NCI-H2227 (cell line): Measurements from ENCODE around the gene C12orf76.
"Not testable (repeated sequence)": the region's sequence is repeated elsewhere in the genome, so short reads cannot be mapped to it uniquely, and the experiment has no call there.

Experiments used
- DNase-seq: peaks from one replicate; lab custom pipeline; 2025; ENCODE audit not compliant: unreplicated experiment; lab: John Stamatoyannopoulos, UW

Gene C12orf76

DNA sequence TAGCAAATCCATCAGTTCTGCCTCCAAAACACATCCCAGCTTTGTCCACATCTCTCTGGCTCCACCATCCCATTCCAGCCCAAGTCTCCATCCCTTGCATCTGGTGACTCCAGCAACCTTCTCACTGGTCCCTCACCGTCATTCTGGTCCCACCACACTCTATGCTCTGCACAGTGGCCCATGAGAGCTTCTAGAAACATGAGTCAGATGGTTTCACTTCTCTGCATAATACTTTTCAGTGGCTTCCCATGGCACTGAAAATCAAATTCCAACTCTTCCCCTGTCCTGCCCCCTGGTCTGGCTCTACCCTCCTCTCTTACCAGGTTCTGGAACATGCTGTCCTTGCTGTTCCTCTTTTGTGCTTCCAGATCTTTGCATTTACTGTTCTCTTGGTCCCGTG lies 17.2 kb upstream of the C12orf76 start:
- no peak for DNase-seq

DNA sequence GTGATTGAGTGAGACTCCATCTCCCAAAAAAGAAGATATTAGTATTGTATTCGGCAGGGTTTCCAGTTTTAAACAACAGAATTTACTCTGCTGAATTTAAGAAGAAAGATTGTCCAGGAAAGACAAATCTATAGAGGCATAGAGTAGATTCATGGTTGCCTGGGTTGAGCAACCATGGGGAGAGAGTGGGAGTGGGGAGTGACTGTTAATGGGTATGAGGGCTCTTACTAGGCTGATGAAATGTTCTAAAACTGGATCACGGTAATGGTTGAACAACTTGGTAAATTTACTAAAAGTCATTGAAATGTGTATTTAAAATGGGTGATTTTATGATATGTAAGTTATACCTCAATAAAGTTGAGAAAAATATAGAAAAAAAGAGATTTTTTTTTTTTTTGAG lies 13.9 kb upstream of the C12orf76 start:
- DNase-seq: no peak

DNA sequence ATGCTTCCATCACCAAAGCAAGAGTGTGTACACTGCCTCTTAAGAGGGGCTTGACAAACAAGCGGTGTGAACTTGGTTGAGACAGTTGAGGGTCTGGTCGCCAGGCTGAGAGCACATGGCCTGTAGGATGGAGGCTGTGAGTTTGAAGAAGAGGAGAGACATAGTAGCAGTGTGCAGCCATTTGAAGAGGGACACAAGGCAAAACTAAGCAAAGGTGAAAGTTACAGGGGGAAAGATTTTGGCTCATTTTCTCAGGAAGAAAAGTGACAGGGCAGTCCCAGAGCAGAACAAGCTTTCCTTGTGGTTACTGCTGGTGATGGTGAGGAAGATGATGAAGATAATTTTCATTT lies 11.3 kb upstream of the C12orf76 start:
- no peak for DNase-seq

DNA sequence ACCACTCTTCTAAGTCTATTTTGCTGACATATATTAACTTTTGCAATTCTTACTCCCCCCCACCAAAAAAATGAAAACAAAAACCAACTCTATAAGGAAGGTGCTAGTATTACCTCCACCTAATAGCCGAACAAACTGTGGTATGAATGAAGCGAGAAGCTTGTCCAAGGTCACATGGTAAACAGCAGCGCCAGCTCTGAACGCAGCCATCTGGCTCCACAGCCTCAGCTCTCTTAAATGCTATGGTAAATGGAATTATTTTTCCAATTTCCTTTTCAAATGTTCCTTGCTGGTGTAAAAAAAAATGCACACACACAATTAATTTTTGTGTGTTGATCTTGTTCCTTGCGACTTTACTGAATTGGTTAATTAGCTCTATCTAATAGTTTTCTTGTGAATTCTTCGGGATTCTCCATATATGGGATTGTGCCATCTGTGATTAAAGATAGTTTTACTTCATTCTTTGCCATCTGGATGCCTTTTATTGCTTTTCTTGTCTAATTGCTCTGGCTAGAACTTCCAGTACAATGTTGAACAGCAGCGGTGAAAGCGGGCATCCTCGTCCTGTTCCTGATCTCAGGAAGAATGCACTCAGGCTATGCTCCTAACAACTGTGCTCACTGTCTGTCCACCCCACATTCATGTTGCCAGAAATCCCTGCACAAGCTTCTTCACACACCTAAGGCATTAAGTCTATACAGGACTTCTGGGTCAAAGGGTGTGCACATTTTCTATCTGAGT lies 10.7 kb upstream of the C12orf76 start:
- DNase-seq: no peak

DNA sequence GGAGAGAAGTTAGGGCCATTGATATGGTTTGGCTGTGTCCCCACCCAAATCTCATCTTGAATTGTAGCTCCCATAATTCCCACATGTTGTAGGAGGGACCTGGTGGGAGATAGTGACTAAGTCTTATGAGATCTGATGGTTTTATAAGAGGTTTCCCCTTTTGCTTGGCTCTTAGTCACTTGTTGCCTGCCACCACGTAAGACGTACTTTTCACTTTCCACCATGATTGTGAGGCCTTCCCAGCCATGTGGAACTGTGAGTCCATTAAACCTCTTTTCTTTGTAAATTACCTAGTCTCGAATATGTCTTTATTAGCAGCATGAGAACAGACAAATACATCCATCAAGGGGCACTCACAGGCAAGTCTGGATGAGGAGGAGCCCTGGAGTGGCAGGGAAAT lies 8.3 kb upstream of the C12orf76 start:
- DNase-seq: not testable (repeated sequence)

DNA sequence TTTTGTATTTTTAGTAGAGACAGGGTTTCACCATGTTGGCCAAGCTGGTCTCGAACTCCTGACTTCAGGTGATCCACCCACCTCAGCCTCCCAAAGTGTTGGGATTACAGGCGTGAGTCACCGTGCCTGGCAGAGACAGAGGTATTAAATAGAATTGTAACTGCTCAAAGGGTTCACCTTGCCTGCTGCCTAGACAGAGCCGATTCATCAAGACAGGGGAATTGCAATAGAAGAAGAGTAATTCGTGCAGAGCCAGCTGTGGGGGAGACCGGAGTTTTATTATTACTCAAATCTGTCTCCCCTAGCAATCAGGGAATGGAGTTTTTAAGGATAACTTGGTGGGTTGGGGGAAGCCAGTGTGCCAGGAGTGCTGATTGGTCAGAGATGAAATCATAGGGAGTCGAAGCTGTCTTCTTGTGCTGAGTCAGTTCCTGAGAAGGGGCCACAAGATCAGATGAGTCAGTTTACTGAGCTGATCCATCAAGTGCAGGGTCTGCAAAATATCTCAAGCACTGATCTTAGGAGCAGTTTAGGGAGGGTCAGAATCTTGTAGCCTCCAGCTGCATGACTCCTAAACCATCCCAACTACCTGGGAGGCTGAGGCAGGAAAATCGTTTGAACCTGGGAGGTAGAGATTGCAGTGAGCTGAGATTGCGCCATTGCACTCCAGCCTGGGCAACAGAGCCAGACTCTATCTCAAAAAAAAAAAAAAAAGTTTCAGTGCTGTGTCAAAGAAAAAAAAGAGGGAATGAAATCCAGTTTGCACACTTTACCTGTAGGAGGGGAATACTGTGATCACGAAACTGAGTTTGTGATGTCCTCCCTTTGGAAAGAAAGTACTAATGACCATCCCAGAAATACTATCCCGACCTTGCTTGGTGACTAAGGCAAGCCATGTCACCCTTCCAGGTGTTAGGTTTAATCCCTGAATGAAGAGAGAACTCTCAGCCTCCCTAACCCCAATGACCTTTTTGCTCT lies 7.3 kb upstream of the C12orf76 start:
- not testable (repeated sequence) for DNase-seq

DNA sequence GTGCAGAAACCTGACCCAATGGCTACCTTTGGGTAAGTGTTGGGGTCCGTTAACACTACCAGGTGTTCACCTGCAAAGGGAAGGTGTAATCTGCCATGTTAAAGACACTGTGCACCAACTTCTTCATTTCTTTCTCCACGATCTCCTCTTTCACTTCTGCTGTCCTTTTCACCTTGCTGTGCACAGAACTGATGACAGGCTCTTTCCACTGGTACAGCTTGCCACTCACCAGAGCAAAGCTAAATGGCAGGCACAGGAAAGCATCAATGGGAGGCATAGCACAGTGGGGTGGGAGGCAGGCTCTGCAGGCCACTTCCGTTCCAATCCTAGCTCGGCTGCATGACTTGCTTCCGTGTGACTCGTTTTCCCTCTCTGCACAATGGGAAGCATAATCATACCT lies 2.6 kb upstream of the C12orf76 start:
- no peak for DNase-seq

DNA sequence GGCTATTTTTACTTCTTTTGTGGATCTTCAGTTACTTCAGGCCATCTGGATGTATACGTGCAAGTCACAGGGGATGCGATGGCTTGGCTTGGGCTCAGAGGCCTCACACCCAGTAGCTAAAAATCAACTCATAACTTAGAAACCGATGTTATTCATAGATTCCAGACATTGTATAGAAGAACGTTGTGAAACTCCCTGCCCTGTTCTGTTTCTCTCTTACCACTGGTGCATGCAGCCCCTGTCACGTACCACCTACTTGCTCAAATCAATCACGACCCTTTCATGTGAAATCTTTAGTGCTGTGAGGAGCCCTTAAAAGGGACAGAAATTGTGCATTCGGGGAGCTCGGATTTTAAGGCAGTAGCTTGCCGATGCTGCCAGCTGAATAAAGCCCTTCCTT lies 1.3 kb upstream of the C12orf76 start:
- DNase-seq: not testable (repeated sequence)

DNA sequence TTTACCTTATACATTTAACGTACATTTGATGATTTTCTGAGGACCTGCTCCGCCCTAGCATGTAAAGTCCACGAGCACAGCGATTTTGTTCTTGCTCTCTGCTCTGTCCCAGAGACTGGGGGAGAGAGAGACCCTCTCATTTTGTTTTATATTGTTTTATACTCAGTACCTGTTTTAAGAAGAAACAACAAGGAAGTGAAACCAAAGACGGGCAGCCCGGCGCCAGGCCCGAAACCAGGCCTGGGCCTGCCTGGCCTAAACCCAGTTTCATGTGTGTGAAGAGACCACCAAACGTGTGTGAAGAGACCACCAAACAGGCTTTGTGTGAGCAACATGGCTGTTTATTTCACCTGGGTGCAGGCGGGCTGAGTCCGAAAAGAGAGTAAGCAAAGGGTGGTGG lies 712 bp upstream of the C12orf76 start:
- DNase-seq: not testable (repeated sequence)

DNA sequence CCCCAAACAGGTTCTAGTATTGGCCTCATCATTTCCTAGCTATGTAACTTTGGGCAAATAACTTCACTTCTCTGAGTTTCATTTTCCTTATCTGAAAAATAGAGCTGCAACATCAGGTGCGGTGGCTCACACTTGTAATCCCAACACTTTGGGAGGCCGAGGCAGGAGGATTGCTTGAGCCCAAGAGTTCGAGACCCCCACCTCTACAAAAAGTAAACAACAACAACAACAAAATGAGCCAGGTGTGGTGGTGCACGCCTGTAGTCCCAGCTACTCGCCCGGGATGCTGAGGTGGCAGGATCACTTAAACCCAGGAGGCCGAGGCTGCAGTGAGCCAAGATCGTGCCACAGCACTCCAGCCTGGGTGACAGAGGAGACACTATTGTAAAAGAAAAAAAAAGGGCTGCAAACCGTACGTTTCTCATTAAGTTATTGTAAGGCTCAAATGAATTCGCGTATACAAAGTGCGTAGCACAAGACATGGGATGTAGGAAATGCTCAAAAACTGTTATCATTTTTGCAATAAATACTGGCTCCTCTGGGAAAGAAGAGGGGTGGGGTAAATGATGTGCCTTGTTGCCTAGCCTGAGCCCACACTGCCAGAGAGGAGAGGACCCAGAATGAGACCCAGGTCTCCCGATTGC lies 903 bp downstream of the C12orf76 start:
- no peak for DNase-seq

DNA sequence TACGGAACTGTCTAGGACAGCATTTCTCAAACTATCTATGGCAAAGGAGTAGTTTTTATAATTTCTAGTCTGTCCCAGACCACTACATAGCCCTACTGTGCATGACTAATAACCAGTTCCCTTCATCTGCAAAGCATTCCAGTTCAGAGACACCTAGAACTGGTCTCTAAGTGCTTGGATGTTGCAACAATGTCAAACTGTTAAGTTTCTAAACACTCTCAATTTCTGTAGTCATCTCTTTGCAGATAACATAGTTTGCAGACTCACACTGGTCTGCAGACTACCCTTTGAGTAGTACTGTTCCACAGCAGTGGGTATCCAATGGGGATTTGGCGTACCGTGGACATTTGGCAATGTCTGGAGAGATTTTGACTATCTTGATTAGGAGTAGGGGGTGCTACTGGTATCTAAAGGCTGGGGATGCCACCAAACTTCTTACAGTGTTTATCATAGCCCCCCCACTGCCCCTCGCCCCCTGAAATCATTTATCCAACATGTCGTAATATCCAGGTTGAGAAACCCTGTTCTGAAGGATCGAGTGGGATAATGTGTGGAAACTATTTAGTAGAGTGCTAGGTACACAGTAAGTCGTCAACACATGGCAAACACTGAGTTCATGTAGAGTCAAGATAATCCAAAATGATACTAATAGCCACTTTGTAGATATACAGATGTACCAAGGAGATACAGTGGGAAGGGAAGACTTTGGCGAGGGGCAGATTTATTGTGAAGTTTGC lies 1.7 kb downstream of the C12orf76 start:
- DNase-seq: no peak

DNA sequence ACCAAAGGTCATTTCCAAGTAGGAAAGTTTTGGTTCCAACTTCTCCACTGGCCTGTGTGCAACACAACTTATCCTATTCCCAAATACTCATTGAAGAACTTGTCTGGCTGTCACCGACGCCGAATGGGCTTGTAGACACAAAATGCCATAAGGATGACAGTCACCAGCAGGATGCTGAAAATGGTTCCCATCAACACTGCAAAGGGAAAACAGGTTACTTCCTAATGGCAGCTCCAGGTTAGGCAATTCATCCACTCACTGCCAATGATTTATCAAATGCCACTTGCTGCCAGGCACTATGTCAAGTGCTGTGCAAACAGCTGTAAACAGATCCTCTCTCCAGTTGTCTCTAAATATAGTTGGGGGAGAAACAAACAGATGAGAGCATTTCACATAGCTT lies 6.1 kb downstream of the C12orf76 start:
- DNase-seq: no peak

DNA sequence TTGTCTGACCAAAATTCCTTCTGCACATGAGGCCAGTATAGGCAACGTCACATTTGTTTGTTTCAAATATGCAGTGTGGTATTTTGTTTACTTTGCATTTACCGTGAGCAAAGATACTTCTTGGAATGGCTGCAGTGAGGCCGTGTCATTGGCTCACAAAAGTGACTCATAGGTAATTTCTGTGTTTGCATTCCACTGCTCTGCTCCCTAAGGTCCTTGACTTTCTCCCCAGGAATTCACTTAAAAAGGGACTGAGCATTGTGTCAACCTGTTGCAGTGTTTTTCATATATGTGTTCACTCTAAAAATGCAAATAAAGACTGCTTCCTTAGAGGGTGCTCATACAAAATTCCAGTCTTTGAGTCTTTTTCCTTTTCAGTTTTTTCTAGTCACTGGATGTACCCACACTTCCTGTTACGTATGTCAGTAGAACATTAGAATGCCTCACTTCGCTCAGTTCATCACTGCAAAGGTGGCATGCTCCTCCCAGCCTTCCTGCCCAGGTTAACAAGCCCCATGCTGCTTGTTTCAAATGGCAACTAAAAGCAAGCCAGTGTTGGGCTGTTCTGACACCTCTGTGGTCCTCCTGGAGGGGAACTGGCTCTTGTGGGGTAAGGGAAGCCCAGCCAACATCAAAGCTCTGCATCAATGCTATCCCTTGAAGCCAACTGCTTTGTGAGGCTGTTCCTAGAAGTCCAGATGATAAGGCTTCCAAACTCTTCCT lies 9.1 kb downstream of the C12orf76 start:
- DNase-seq: no peak

DNA sequence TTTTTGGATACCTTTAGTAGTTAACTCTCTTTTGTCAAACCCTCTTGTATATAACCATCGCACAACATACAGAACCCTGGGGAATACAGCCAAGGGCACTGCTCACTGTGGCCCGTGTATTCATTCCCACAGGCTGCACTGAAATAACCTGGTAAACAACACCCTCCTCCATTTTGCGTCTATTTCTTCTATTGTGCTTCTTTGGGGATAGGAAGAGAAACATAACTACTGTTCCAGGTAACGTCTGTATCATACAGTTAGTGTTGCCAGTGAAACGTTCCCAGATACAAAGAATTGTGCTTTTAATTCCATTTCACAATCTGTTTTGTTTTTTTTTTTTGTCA lies 9.6 kb downstream of the C12orf76 start:
- DNase-seq: no peak

DNA sequence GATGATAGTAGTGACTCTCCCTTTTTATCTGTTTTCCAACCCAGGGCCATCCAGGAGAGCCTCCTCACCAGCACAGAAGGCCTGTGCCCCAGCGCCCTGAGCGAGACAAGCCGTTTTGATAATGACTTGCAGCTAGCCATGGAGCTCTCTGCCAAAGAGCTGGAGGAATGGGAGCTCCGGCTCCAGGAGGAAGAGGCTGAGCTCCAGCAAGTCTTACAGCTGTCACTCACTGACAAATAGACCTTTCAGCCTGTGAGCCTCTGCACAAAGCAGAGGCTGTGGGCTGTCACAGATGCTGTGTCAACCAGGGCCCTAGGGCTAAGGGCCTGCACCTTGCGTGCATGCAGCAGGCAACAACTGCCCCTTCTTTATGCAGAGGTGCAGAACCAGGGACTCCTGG lies 11.0 kb downstream of the C12orf76 start:
- DNase-seq: no peak

DNA sequence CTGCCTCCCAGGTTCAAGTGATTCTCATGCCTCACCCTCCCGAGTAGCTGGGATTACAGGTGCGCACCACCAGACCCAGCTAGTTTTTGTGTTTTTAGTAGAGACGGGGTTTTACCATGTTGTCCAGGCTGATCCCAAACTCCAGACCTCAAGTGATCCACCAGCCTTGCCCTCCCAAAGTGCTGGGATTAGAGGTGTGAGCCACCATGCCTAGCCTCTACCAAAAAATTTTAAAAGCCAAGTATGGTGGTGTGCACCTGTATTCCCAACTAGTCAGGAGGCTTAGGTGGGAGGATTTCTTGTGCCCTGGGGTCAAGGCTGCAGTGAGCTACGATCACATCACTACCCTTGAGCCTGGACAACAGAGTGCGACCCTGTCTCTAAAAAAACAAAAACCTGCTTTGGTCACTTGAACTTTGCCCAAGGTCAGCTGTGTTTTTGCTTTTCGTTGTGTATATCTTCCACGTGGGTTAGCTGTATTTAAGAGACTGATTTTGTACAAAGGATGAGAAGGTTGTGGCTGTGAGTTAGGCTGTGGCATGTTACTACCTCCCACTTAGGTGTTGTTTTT lies 12.7 kb downstream of the C12orf76 start:
- no peak for DNase-seq

DNA sequence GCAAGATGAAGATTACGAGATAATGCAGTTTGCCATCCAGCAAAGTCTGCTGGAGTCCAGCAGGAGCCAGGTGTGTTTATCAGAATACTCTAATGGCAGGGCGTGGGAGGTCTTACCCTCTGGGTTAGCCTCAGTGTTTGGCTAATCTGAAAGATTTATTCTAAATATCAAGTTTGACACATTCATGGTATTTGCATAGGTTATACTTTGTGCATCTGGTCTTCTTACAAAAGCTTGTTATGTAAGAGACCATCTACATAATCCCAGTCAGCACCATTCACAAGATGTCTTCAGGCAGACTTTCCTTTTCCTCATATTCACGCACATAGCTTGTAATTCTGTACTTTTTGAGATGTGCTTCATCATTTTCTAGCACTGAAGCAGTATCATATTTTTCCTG lies 14.4 kb downstream of the C12orf76 start:
- no peak for DNase-seq

DNA sequence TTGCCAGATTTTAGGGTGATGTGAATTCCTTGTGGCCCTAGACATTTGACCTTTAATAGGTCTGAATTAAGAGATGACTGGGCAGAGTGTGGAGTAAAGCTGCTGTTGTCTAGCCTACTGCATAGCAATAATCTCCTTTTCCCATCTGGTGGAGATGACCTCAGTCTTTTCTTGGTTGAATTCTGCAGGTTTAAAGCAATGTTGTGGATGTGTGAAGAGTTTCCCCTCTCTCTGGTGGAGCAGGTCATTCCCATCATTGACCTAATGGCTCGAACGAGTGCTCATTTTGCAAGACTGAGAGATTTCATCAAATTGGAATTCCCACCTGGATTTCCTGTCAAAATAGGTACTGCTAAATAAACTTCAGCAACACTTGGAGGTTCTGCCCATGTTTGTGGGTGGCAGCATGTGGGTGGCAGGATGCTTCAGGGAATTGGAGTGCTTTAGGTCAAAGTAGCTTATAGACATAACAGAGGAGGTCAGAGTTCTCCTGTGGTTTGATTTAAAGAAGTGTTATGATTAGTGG lies 19.0 kb downstream of the C12orf76 start:
- no peak for DNase-seq

DNA sequence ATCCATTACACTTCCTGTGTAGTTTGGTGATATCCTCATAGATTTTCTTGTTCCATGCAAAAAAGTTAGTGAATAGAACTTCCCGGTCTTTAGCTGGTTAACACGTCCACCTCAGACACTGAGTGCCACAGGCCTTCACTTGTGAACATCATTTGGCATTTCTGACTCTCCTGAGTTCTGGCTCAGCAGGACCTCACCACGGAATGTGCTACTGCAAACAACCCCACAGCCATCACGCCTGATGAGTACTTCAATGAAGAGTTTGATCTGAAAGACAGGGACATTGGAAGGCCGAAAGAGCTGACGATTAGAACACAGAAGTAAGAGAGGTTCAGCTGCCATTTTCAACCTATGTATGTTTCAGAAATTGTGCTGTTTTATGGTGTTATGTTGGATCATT lies 20.0 kb downstream of the C12orf76 start:
- DNase-seq: no peak

DNA sequence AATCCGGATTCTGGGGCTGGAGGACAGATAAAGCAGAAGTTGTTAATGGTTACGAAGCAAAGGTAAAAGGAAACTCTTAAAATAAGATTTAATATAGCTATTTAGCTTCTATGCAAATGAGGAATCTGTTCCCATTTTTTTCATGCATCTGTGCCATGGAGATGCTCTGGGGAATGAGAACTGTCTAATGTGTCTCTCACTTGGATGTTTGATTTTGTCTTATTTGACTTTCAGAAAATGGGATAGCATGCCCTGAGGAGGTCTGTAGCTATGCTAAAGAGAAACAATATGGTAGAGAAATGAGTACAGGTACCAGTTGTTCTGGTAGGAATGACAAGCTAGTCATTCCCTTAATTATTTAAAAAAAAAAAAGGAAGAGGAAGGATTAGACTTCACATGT lies 24.3 kb downstream of the C12orf76 start:
- no peak for DNase-seq
